A673 (cell line): ENCODE results near the gene VWF. TPM values are rescaled to one million over a fixed set of nuclear protein-coding genes. Genes with fewer than 3 reads are reported as not detected.

Experiments used
- BruUV-seq: library from RNA; stranded (reverse); fragments of 400-500 nt; replicated peaks from 2 replicates; lab custom pipeline; 2021; lab: Mats Ljungman, UMichigan
- CTCF ChIA-PET: fragments of 300-600 bp; sonication (Branson Sonifier 250); formaldehyde crosslinking; loops from one replicate; lab custom pipeline; 2022; ENCODE audit warnings: antibody characterized with exemption; lab: Charles Lee
- POLR2A ChIA-PET: fragments of 300-600 bp; sonication (Branson Sonifier 250); formaldehyde crosslinking; loops from one replicate; lab custom pipeline; 2022; ENCODE audit warnings: antibody characterized with exemption; ENCODE audit not compliant: low non-redundant PET; lab: Charles Lee
- DNase-seq: peaks from one replicate; pipeline ENCODE4 v3.0.0-alpha.2; 2015; ENCODE audit warnings: low spot score
- H3K27ac ChIP-seq: fragments of 200-600 bp; sonication (generic); 2 replicates; pipeline ENCODE4 v1.5.1; 2016; ENCODE audit warnings: mixed run types, low read depth, mild to moderate bottlenecking, mixed read lengths, antibody characterized with exemption, low read length; ENCODE audit not compliant: poor library complexity, severe bottlenecking
- H3K27me3 ChIP-seq: fragments of 200-600 bp; sonication (generic); replicated peaks from 2 replicates; pipeline ENCODE4 v1.6.1; 2017; ENCODE audit warnings: mixed run types, low read depth, mild to moderate bottlenecking, mixed read lengths, antibody characterized with exemption, low read length; ENCODE audit not compliant: insufficient read depth, poor library complexity
- H3K36me3 ChIP-seq: fragments of 200-600 bp; sonication (generic); 2 replicates; pipeline ENCODE4 v1.6.1; 2016; ENCODE audit warnings: mixed run types, mild to moderate bottlenecking, mixed read lengths, antibody characterized with exemption, low read length; ENCODE audit not compliant: insufficient read depth, poor library complexity, severe bottlenecking
- H3K4me1 ChIP-seq: fragments of 200-600 bp; sonication (generic); 2 replicates; pipeline ENCODE4 v1.6.1; 2017; ENCODE audit warnings: mixed run types, mild to moderate bottlenecking, mixed read lengths, antibody characterized with exemption, low read length; ENCODE audit not compliant: insufficient read depth, poor library complexity, severe bottlenecking
- H3K4me3 ChIP-seq: fragments of 200-600 bp; sonication (generic); 2 replicates; pipeline ENCODE4 v1.5.1; 2016; ENCODE audit warnings: low read depth, mixed run types, mild to moderate bottlenecking, mixed read lengths, low read length; ENCODE audit not compliant: poor library complexity, severe bottlenecking
- H3K9me3 ChIP-seq: fragments of 200-600 bp; sonication (generic); 2 replicates; pipeline ENCODE4 v1.6.1; 2016; ENCODE audit warnings: mixed run types, low read depth, mild to moderate bottlenecking, mixed read lengths, antibody characterized with exemption, low read length; ENCODE audit not compliant: poor library complexity, severe bottlenecking
- CTCF ChIP-seq: fragments of 300-800, 200-600 bp; sonication (generic); conservative IDR thresholded peaks from 2 replicates; pipeline ENCODE4 v1.5.1; 2017; ENCODE audit warnings: low read depth, mild to moderate bottlenecking, antibody characterized with exemption, low read length, moderate library complexity, mixed read lengths
- EZH2 ChIP-seq: fragments of 200-600 bp; sonication (generic); IDR thresholded peaks from 2 replicates; pipeline ENCODE4 v1.6.1; 2017; ENCODE audit warnings: borderline replicate concordance, low read depth, mild to moderate bottlenecking, mixed read lengths, antibody characterized with exemption, low read length; ENCODE audit not compliant: poor library complexity, severe bottlenecking
- intact Hi-C: fragments of 100-400 bp; cut with micrococcal nuclease; formaldehyde crosslinking; loops from one replicate; pipeline ENCODE4 v1.10.0; 2022; ENCODE audit not compliant: unreplicated experiment
- total RNA-seq: library from RNA; stranded (reverse); gene quantifications from 2 replicates; pipeline ENCODE4 v1.2.3, GENCODE V29; 2021

VWF gene
- total RNA-seq, 1 experiment from 2014 or later = not detected

- intact Hi-C loops = no loop called here
- Histone ChIP-seq H3K4me3 (no peak overlapping the region), H3K4me1 (no peaks in the 10 kb centered on the region), H3K27ac (no peak overlapping the region), H3K27me3 (no peaks in the 10 kb centered on the region), H3K36me3 (no peaks in the 10 kb centered on the region), H3K9me3 (no peaks in the 10 kb centered on the region)
- DNase-seq = no peak
- POLR2A ChIA-PET = no interaction called here
- TF ChIP-seq EZH2 (no peak), CTCF (no peak)
- CTCF ChIA-PET = no interaction called here
- BruUV-seq = no TSS peak
Measured at GRCh38 chr12:6140651-6141447, 16.4 kb upstream of the VWF start.

- intact Hi-C loops = no loop called here
- BruUV-seq = no TSS peak
- CTCF ChIA-PET = no interaction called here
- no peak for TF ChIP-seq CTCF
- TF ChIP-seq EZH2 = no peak
- DNase-seq = no peak
- Histone ChIP-seq H3K4me1 (no peaks in the 10 kb centered on the region), H3K27me3 (no peaks in the 10 kb centered on the region), H3K27ac (no peak overlapping the region), H3K9me3 (no peaks in the 10 kb centered on the region), H3K4me3 (no peak overlapping the region), H3K36me3 (no peaks in the 10 kb centered on the region)
- POLR2A ChIA-PET = no interaction called here
Measured at GRCh38 chr12:6135071-6135470, 10.6 kb upstream of the VWF start.

GRCh38 chr12:6133642-6134041, 9.2 kb upstream of the VWF start:
- BruUV-seq = no TSS peak
- no peak for DNase-seq
- no peak overlapping the region for H3K4me3 ChIP-seq
- no peaks in the 10 kb centered on the region for H3K4me1 ChIP-seq
- TF ChIP-seq CTCF (no peak), EZH2 (no peak)
- CTCF ChIA-PET = no interaction called here
- POLR2A ChIA-PET = interaction anchor here (0.7 kb wide), 1 partner anchor 559 kb away, joined by 4 read pairs; no protein-coding TSS in a partner anchor
- intact Hi-C loops = no loop called here
- no peak overlapping the region for H3K27ac ChIP-seq
- H3K27me3 ChIP-seq = no peaks in the 10 kb centered on the region
- H3K36me3 ChIP-seq = no peaks in the 10 kb centered on the region
- no peaks in the 10 kb centered on the region for H3K9me3 ChIP-seq
